NCI-H774 (cell line): ENCODE data around the gene ST6GALNAC2.
A peak's percentile ranks its signal among the peaks of the same experiment; 100 is the strongest.
"Not testable (repeated sequence)": the region's sequence is repeated elsewhere in the genome, so short reads cannot be mapped to it uniquely, and the experiment has no call there.

Experiments
- DNase-seq: peaks from one replicate; lab custom pipeline; 2025; lab: John Stamatoyannopoulos, UW

ST6GALNAC2 gene

GRCh38 chr17:76527430-76528111 is 58.1 kb downstream of the ST6GALNAC2 start:
- no peak for DNase-seq

DNA sequence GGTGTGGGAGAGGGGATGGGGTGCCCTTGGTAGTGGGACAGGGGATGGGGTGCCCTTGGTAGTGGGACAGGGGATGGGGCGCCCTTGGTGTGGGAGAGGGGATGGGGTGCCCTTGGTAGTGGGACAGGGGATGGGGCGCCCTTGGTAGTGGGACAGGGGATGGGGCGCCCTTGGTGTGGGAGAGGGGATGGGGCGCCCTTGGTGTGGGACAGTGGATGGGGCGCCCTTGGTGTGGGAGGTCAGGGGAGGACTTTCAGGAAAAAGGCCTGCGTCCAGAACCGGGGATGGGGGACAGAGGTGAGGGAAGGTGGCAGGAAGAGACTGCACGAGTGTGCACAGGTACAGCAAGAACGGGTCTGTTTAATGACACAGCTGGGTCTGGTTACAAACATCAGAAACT is 58.6 kb downstream of the ST6GALNAC2 start:
- DNase-seq = not testable (repeated sequence)

- not testable (repeated sequence) for DNase-seq
Measured at GRCh38 chr17:76525513-76525833, 60.2 kb downstream of the ST6GALNAC2 start.

- DNase-seq = no peak
Measured at GRCh38 chr17:76524598-76525512, 60.8 kb downstream of the ST6GALNAC2 start.

DNA sequence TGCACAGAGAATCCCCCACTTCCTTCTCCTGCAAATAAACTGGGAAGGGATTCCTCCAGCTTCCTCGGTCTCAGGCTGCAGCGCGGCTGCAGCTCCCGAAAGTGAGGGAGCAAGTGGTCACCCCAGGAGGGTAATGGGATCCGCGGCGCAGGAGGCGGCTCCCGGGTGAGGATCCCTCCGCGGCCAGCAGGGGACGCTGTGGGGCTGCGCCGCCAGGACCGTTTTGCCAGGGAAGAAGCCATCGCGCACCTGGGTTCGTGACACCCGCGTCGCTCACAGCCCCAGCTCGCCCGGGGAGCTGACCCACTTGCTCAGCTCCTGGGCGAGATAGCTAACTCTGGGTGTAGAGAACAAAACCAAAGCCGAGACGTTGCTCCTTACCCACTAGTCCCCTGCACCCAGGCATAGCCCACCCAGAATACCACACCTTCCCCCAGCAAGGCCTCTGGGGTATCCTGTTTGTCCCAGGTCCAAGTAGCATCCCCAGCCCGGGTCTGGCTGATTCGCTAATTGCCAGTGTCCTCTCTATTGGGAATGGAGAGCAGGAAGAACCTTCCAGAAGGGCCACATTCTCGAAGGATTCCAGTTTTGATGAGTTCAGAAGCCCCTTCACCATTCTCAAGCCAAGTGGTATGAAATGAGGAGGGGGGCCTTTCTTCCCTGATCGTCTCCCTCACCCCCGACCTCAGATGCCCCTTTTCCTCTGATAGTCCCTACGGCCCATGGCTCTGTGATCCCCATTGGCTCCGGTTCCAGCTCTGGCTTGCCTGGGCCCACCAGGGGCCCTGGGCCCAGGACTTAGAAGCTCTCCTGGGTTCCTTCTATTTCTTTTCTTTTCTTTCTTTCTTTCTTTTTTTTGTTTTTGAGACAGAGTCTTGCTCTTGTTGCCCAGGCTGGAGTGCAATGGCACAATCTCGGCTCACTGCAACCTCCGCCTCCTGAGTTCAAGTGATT is 62.3 kb downstream of the ST6GALNAC2 start:
- DNase-seq = peak; percentile 66

DNA sequence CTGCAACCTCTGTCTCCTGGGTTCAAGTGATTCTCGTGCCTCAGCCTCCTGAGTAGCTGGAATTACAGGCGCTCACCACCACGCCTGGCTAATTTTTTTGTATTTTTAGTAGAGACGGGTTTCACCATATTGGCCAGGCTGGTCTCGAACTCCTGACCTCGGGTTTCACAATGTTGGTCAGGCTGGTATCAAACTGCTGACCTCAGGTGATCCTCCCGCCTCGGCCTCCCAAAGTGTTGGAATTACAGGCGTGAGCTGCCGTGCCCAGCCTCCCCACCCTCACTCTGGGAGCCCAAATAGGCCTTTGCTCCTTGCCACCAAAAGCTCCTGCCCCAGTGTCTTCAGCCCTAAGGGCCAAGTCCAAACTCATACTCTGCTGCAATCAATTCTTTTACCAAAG is 64.0 kb downstream of the ST6GALNAC2 start:
- not testable (repeated sequence) for DNase-seq

- DNase-seq = no peak
Measured at GRCh38 chr17:76521262-76521661, 64.4 kb downstream of the ST6GALNAC2 start.

GRCh38 chr17:76519048-76519966 is 66.4 kb downstream of the ST6GALNAC2 start:
- DNase-seq = no peak

DNA sequence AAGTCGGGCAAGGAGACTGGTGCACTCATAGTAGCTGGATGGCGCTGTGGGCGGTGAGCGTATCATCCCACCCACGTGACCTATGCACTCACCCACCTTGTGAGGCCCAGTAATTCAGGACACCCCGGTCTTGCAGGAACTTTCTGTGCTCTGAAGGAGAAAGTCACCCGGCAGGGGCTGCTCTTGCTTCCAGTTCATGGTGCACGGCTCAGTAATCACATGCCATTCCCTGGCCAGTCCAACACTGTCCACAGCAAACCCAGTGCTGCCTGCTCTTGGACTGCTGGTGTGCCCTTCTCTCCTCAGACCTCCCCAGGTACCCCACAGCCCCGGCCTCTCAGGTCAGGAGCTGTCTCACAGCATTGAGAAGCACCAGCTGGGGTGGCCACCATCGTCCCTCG is 68.0 kb downstream of the ST6GALNAC2 start:
- no peak for DNase-seq
